Measurements from ENCODE around the gene JADE3. TPM values are rescaled to one million over a fixed set of nuclear protein-coding genes. Genes with fewer than 3 reads are reported as not detected.

Gene JADE3
- polyA plus RNA-seq, 1 experiment: 5.6 TPM

- no peaks in the 10 kb centered on the region for H3K27me3 ChIP-seq (ENCODE audit: control insufficient read depth, insufficient read depth, low read length)
- H3K4me3 ChIP-seq (ENCODE audit: low read depth, low read length): no peak overlapping the region
- ChIA-PET CTCF (no interaction called here), POLR2A (no interaction called here)
- DNase-seq (ENCODE audit: low read depth): no peak
- no peak for TF ChIP-seq CTCF (IDR thresholded peaks at IDR 0.05; ENCODE audit: insufficient read depth, low read depth, low read length)
- no peaks in the 10 kb centered on the region for H3K36me3 ChIP-seq (ENCODE audit: control insufficient read depth, insufficient read depth, low read length)
These were observed 46.9 kb downstream of the JADE3 start for GRCh38 chrX:46959101-46959500.

GRCh38 chrX:46959985-46960700, 47.9 kb downstream of the JADE3 start:
- ChIA-PET POLR2A (no interaction called here), CTCF (no interaction called here)
- H3K27me3 ChIP-seq (ENCODE audit: control insufficient read depth, insufficient read depth, low read length): no peaks in the 10 kb centered on the region
- no peak for TF ChIP-seq CTCF (IDR thresholded peaks at IDR 0.05; ENCODE audit: insufficient read depth, low read depth, low read length)
- DNase-seq (ENCODE audit: low read depth): no peak
- H3K4me3 ChIP-seq (ENCODE audit: low read depth, low read length): no peak overlapping the region
- no peaks in the 10 kb centered on the region for H3K36me3 ChIP-seq (ENCODE audit: control insufficient read depth, insufficient read depth, low read length)

- CTCF ChIA-PET: no interaction called here
- no peak for DNase-seq (ENCODE audit: low read depth)
- Histone ChIP-seq H3K36me3 (ENCODE audit: control insufficient read depth, insufficient read depth, low read length) (no peaks in the 10 kb centered on the region), H3K27me3 (ENCODE audit: control insufficient read depth, insufficient read depth, low read length) (no peaks in the 10 kb centered on the region), H3K4me3 (ENCODE audit: low read depth, low read length) (no peak overlapping the region)
- TF ChIP-seq CTCF (IDR thresholded peaks at IDR 0.05; ENCODE audit: insufficient read depth, low read depth, low read length): no peak
- POLR2A ChIA-PET: no interaction called here
These were observed 48.9 kb downstream of the JADE3 start for GRCh38 chrX:46961097-46961496.

- ChIA-PET CTCF (no interaction called here), POLR2A (no interaction called here)
- no peak for TF ChIP-seq CTCF (IDR thresholded peaks at IDR 0.05; ENCODE audit: insufficient read depth, low read depth, low read length)
- no peaks in the 10 kb centered on the region for H3K36me3 ChIP-seq (ENCODE audit: control insufficient read depth, insufficient read depth, low read length)
- H3K27me3 ChIP-seq (ENCODE audit: control insufficient read depth, insufficient read depth, low read length): no peaks in the 10 kb centered on the region
- no peak for DNase-seq (ENCODE audit: low read depth)
- H3K4me3 ChIP-seq (ENCODE audit: low read depth, low read length): no peak overlapping the region
These were observed 49.5 kb downstream of the JADE3 start for GRCh38 chrX:46961574-46962283.

GRCh38 chrX:46965125-46965758, 53.0 kb downstream of the JADE3 start:
- Histone ChIP-seq H3K27me3 (ENCODE audit: control insufficient read depth, insufficient read depth, low read length) (no peaks in the 10 kb centered on the region), H3K4me3 (ENCODE audit: low read depth, low read length) (no peak overlapping the region), H3K36me3 (ENCODE audit: control insufficient read depth, insufficient read depth, low read length) (no peaks in the 10 kb centered on the region)
- TF ChIP-seq CTCF (IDR thresholded peaks at IDR 0.05; ENCODE audit: insufficient read depth, low read depth, low read length): no peak
- ChIA-PET CTCF (no interaction called here), POLR2A (no interaction called here)
- no peak for DNase-seq (ENCODE audit: low read depth)

Measured in BJ (cell line).